Measurements from ENCODE around the gene PRR20G. TPM values are rescaled to one million over a fixed set of nuclear protein-coding genes. Genes with fewer than 3 reads are reported as not detected.

Gene PRR20G
- total and polyA plus RNA-seq, 2 of the 8 experiments (the other 6 are each of a cell fraction or from before 2014, with no cell fraction given) = 0.24 TPM; not detected in 1

DNA sequence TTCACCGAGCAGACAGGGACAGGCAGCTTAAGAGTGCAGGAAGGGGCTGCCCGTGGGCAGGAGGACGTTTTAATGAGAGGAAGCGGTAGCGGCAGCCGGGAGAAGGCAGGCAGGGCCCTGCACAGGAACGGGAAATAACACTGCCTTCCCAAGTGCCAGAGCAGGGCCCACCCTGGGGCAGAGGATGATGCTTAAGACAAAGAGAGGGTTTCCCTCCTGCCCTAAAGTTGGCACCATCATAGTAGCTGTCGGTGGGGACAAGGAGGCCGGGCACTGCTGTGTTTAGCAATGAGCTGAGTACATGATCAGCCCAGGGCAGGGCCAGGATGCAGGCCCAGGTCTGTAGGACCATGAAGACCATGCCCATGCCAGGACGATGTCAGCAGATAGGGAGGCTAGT lies 21.7 kb downstream of the PRR20G start:
- no peak for DNase-seq (ENCODE audit: low read depth in 1 of 2, low spot score in 2 of 2)
- Histone ChIP-seq H2AK5ac (ENCODE audit: low read depth, low read length) (no peak overlapping the region), H3K4me3 (ENCODE audit: extremely low read depth in 1 of 4, insufficient read depth in 2 of 4, low read depth in 3 of 4, low read length in 4 of 4) (no peak overlapping the region), H3K14ac (ENCODE audit: insufficient read length) (no peak overlapping the region), H3K9ac (replicated peaks in 1 of 4; ENCODE audit: extremely low read depth in 1 of 4, low read depth in 3 of 4, low read length in 3 of 4) (no peak overlapping the region), H3K27ac (ENCODE audit: low read depth, low read length) (no peak overlapping the region), H4K20me1 (replicated peaks in 1 of 2; ENCODE audit: control insufficient read depth in 1 of 2, insufficient read depth in 2 of 2, low read length in 2 of 2) (no peaks in the 10 kb centered on the region), H4K8ac (ENCODE audit: extremely low read depth, insufficient read depth, low read length) (no peak overlapping the region), H3K4me1 (replicated peaks in 1 of 4; ENCODE audit: control insufficient read depth in 3 of 4, insufficient read depth in 4 of 4, low read length in 3 of 4) (no peaks in the 10 kb centered on the region), H3K27me3 (replicated peaks in 1 of 4; ENCODE audit: control insufficient read depth in 3 of 4, extremely low read depth in 1 of 4, insufficient read depth in 3 of 4, low read length in 3 of 4) (no peaks in the 10 kb centered on the region; a peak in 1 of 7 replicates), H3K79me1 (ENCODE audit: low read depth, low read length) (no peaks in the 10 kb centered on the region), H3K56ac (replicated peaks; ENCODE audit: insufficient read length, low read depth, low read length) (no peak overlapping the region), H3K4ac (replicated peaks; ENCODE audit: insufficient read length, low read depth, low read length) (no peak overlapping the region), H3K23ac (ENCODE audit: insufficient read length) (no peak overlapping the region), H2BK20ac (ENCODE audit: low read length) (no peak overlapping the region), H2BK15ac (ENCODE audit: low read length) (no peak overlapping the region), H3K9me3 (ENCODE audit: insufficient read depth in 2 of 2, low read depth in 1 of 2, low read length in 1 of 2) (peaks cover 11 to 16% of the 10 kb centered on the region in 2 experiments; a peak in 2 of 4 replicates), H3K4me2 (ENCODE audit: insufficient read depth in 1 of 2, low read depth in 2 of 2, low read length in 2 of 2) (no peak overlapping the region), H2BK120ac (replicated peaks; ENCODE audit: low read depth, low read length) (no peak overlapping the region), H2BK5ac (ENCODE audit: low read depth, low read length) (no peak overlapping the region), H3K79me2 (ENCODE audit: control insufficient read depth in 1 of 2, insufficient read depth in 2 of 2, low read length in 2 of 2) (no peaks in the 10 kb centered on the region), H2AFZ (ENCODE audit: low read length) (no peak overlapping the region), H4K5ac (ENCODE audit: insufficient read length, low read depth, low read length) (no peak overlapping the region), H3K18ac (ENCODE audit: extremely low read depth, low read length) (no peak overlapping the region), H3K36me3 (ENCODE audit: control insufficient read depth in 2 of 4, insufficient read depth in 4 of 4, low read length in 3 of 4) (no peaks in the 10 kb centered on the region), H2BK12ac (ENCODE audit: low read depth, low read length) (no peak overlapping the region), H4K91ac (replicated peaks; ENCODE audit: insufficient read length, low read length) (no peak overlapping the region), H3K23me2 (ENCODE audit: low read depth, low read length) (no peaks in the 10 kb centered on the region)
- TF ChIP-seq KDM5A (IDR thresholded peaks at IDR 0.05; ENCODE audit: low read length) (no peak), FOSL1 (IDR thresholded peaks at IDR 0.05; ENCODE audit: insufficient read depth, low read depth, low read length) (no peak), ZNF274 (IDR thresholded peaks at IDR 0.05; ENCODE audit: borderline replicate concordance, extremely low read depth, low read length) (no peak), SP1 (IDR thresholded peaks at IDR 0.05; ENCODE audit: low read depth, low read length) (no peak), JUN (IDR thresholded peaks at IDR 0.05; ENCODE audit: low read depth, low read length) (no peak), RBBP5 (IDR thresholded peaks at IDR 0.05; ENCODE audit: borderline replicate concordance, low read depth, low read length) (no peak), CREB1 (IDR thresholded peaks at IDR 0.05) (no peak), SUZ12 (IDR thresholded peaks at IDR 0.05; ENCODE audit: low read length) (no peak), HDAC2 (IDR thresholded peaks at IDR 0.05; ENCODE audit: borderline replicate concordance in 1 of 2, low read depth in 2 of 2, low read length in 2 of 2) (no peak), SAP30 (IDR thresholded peaks at IDR 0.05; ENCODE audit: insufficient read depth, insufficient replicate concordance, low read length) (no peak), YY1 (IDR thresholded peaks at IDR 0.05; ENCODE audit: low read depth, low read length) (no peak), NANOG (IDR thresholded peaks at IDR 0.05; ENCODE audit: insufficient read depth, low read depth, low read length, poor library complexity, severe bottlenecking) (no peak), EZH2 (IDR thresholded peaks at IDR 0.05; ENCODE audit: low read depth, low read length, severe bottlenecking) (no peak)
- 85% methylated on average over 10 of the region's 10 CpGs; no CpG with 5 or more reads in 1 of the 2 experiments for WGBS, 2 experiments (ENCODE audit: extremely low coverage in 1 of 2, insufficient coverage in 1 of 2, insufficient read length in 1 of 2, insufficient replicate concordance in 2 of 2, low coverage in 1 of 2, low lambda C conversion rate in 2 of 2, missing lambda C conversion rate in 1 of 2)
- FAIRE-seq = no peak
- ChIA-PET CTCF (ENCODE audit: partially characterized antibody) (interaction anchor here (0.9 to 1.5 kb wide), 2 partner anchors 23 to 279 kb away, joined by 3 to 4 read pairs; no protein-coding TSS in a partner anchor), POLR2A (ENCODE audit: partially characterized antibody) (no interaction called here)
